Chondrocyte (in vitro differentiated cells): ENCODE data around the gene MYBPHL. TPM values are rescaled to one million over a fixed set of nuclear protein-coding genes. Genes with fewer than 3 reads are reported as not detected.

Source experiments
- DNase-seq: peaks from one replicate; pipeline ENCODE4 v3.0.0; 2021; ENCODE audit warnings: mixed read lengths, low spot score
- H3K27ac Mint-ChIP-seq: one replicate; pipeline ENCODE4 v1.8.0; 2021; ENCODE audit warnings: mild to moderate bottlenecking, moderate library complexity, mixed read lengths; ENCODE audit not compliant: unreplicated experiment
- H3K27me3 Mint-ChIP-seq: 2 replicates; pipeline ENCODE4 v1.8.0; 2021; ENCODE audit warnings: low read depth, mixed read lengths
- H3K36me3 Mint-ChIP-seq: 2 replicates; pipeline ENCODE4 v1.8.0; 2021; ENCODE audit warnings: low read depth, mixed read lengths
- H3K4me1 Mint-ChIP-seq: 2 replicates; pipeline ENCODE4 v1.8.0; 2021; ENCODE audit warnings: low read depth, mild to moderate bottlenecking, mixed read lengths
- H3K4me3 Mint-ChIP-seq: one replicate; pipeline ENCODE4 v1.8.0; 2021; ENCODE audit warnings: mild to moderate bottlenecking, moderate library complexity, mixed read lengths; ENCODE audit not compliant: unreplicated experiment
- H3K9me3 Mint-ChIP-seq: 2 replicates; pipeline ENCODE4 v1.8.0; 2021; ENCODE audit warnings: low read depth, mixed read lengths
- long read RNA-seq: library from polyadenylated mRNA; stranded (forward); transcript quantifications from one replicate; pipeline ENCODE4 v2.0.0, GENCODE V29; 2021
- total RNA-seq: library from RNA; stranded (reverse); gene quantifications from 3 replicates; pipeline ENCODE4 v1.2.1, GENCODE V29; 2021
- TF ChIP-seq, protein P1 (sequence below): fragments of 200-600 bp; sonication (generic); IDR thresholded peaks from 2 replicates; pipeline ENCODE4 v1.5.0; 2021; ENCODE audit warnings: antibody characterized with exemption, mild to moderate bottlenecking, moderate library complexity

Gene MYBPHL, protein sequence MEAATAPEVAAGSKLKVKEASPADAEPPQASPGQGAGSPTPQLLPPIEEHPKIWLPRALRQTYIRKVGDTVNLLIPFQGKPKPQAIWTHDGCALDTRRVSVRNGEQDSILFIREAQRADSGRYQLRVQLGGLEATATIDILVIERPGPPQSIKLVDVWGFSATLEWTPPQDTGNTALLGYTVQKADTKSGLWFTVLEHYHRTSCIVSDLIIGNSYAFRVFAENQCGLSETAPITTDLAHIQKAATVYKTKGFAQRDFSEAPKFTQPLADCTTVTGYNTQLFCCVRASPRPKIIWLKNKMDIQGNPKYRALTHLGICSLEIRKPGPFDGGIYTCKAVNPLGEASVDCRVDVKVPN
- total RNA-seq: not detected in 3 replicates
- long read RNA-seq: 0 reads

DNA sequence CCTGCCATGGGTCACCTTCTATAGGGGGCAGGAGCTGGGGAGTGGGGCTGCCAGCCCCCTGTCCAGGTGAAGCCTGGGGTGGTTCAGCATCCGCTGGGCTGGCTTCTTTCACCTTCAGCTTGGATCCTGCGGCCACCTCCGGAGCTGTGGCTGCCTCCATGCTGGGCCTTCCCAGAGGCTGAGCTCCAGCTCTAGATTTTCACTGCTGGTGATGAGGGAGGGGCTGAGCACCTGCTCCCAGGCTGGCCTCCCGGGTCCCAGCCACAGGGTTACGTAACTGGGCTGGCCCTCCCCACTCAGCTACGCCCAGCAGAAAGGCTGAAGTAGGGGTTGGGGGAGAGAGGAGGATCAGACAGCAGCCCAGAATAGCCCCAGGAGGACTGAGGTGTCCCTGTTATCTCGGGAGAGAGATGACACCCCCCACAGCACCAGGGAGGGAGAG, at the start of gene MYBPHL:
TSS of gene MYBPHL (minus strand) at position 180 of the 442 bp plus-strand sequence. CDS start at position 160, 20 bp downstream.
- Mint-ChIP-seq H3K27ac (no peak within 1 kb of the TSS), H3K4me1 (peaks cover 22% of the 10 kb centered on the region), H3K9me3 (no peaks in the 10 kb centered on the region), H3K36me3 (peaks cover 8% of the 10 kb centered on the region), H3K27me3 (no peaks in the 10 kb centered on the region), H3K4me3 (no peak within 1 kb of the TSS)
- TF ChIP-seq, protein P1, sequence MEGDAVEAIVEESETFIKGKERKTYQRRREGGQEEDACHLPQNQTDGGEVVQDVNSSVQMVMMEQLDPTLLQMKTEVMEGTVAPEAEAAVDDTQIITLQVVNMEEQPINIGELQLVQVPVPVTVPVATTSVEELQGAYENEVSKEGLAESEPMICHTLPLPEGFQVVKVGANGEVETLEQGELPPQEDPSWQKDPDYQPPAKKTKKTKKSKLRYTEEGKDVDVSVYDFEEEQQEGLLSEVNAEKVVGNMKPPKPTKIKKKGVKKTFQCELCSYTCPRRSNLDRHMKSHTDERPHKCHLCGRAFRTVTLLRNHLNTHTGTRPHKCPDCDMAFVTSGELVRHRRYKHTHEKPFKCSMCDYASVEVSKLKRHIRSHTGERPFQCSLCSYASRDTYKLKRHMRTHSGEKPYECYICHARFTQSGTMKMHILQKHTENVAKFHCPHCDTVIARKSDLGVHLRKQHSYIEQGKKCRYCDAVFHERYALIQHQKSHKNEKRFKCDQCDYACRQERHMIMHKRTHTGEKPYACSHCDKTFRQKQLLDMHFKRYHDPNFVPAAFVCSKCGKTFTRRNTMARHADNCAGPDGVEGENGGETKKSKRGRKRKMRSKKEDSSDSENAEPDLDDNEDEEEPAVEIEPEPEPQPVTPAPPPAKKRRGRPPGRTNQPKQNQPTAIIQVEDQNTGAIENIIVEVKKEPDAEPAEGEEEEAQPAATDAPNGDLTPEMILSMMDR: no peak
- DNase-seq: no peak

GRCh38 chr1:109356505-109356904, 49.7 kb upstream of the MYBPHL start:
- no peak for DNase-seq
- Mint-ChIP-seq H3K27me3 (no peaks in the 10 kb centered on the region), H3K36me3 (peaks cover 21% of the 10 kb centered on the region), H3K27ac (peak overlapping the region; percentile 0), H3K4me3 (no peak overlapping the region), H3K4me1 (peaks cover 16% of the 10 kb centered on the region), H3K9me3 (no peaks in the 10 kb centered on the region)
- TF ChIP-seq, protein P1: no peak

DNA sequence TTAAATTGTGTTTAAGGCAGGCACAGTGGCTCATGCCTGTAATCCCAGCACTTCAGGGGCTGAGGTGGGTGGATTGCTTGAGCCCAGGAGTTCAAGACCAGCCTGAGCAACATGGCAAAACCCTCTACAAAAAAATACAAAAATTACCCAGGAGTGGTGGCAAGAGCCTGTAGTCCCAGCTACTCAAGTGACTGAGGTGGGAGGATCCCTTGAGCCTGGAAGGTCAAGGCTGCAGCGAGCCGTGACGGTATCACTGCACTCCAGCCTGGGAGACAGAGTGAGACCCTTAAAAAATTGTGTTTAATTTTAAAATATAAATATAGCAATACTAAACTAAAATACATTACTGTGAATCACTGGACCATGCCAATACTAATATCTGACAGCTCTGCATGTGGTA, 48.1 kb upstream of the MYBPHL start:
- TF ChIP-seq, protein P1: no peak
- H3K4me1 Mint-ChIP-seq: peaks cover 16% of the 10 kb centered on the region
- H3K36me3 Mint-ChIP-seq: peaks cover 30% of the 10 kb centered on the region
- no peak overlapping the region for H3K4me3 Mint-ChIP-seq
- no peak for DNase-seq
- H3K27me3 Mint-ChIP-seq: no peaks in the 10 kb centered on the region
- H3K9me3 Mint-ChIP-seq: no peaks in the 10 kb centered on the region
- no peak overlapping the region for H3K27ac Mint-ChIP-seq

GRCh38 chr1:109351457-109351856, 44.6 kb upstream of the MYBPHL start:
- H3K4me3 Mint-ChIP-seq: no peak overlapping the region
- TF ChIP-seq, protein P1: no peak
- no peak for DNase-seq
- H3K27ac Mint-ChIP-seq: no peak overlapping the region
- H3K36me3 Mint-ChIP-seq: peaks cover 37% of the 10 kb centered on the region
- H3K4me1 Mint-ChIP-seq: peaks cover 5% of the 10 kb centered on the region
- no peaks in the 10 kb centered on the region for H3K27me3 Mint-ChIP-seq
- no peaks in the 10 kb centered on the region for H3K9me3 Mint-ChIP-seq

- H3K27ac Mint-ChIP-seq: no peak overlapping the region
- no peak overlapping the region for H3K4me3 Mint-ChIP-seq
- TF ChIP-seq, protein P1: no peak
- no peak for DNase-seq
- H3K4me1 Mint-ChIP-seq: no peaks in the 10 kb centered on the region
- peaks cover 37% of the 10 kb centered on the region for H3K36me3 Mint-ChIP-seq
- no peaks in the 10 kb centered on the region for H3K9me3 Mint-ChIP-seq
- H3K27me3 Mint-ChIP-seq: no peaks in the 10 kb centered on the region
Observed at GRCh38 chr1:109350655-109351054, 43.8 kb upstream of the MYBPHL start.
